Testis (tissue), 3 donors: ENCODE results near the gene TEX13B. TPM values are rescaled to one million over a fixed set of nuclear protein-coding genes. Genes with fewer than 3 reads are reported as not detected.

Experiments used
- DNase-seq: peaks from one replicate; pipeline ENCODE4 v3.0.0-alpha.2; 2019
- H3K27ac ChIP-seq, 2 donors: fragments of 200-600 bp; sonication (generic); one replicate each; pipeline ENCODE4 v1.5.1; 2019
- H3K27me3 ChIP-seq: fragments of 200-600 bp; sonication (generic); one replicate; pipeline ENCODE4 v1.5.1; 2019
- H3K36me3 ChIP-seq: fragments of 200-600 bp; sonication (generic); one replicate; pipeline ENCODE4 v1.5.1; 2017; ENCODE audit warnings: low read depth; ENCODE audit errors: missing control alignments
- H3K4me1 ChIP-seq: fragments of 200-600 bp; sonication (generic); one replicate; pipeline ENCODE4 v1.5.1; 2019
- H3K4me3 ChIP-seq, 2 donors: fragments of 200-600 bp; sonication (generic); one replicate each; pipeline ENCODE4 v1.5.1; 2017 to 2019
- H3K9me3 ChIP-seq: fragments of 200-600 bp; sonication (generic); one replicate; pipeline ENCODE4 v1.5.1; 2017
- CTCF ChIP-seq, 3 experiments: fragments of 450-650 bp in 2 of 3; fragments of 200-600 bp in 1 of 3; sonication (generic) in 1 of 3; IDR thresholded peaks; one replicate each; pipeline ENCODE4 v1.5.1; 2016 to 2019; ENCODE audit warnings: antibody characterized with exemption in 3 of 3, mild to moderate bottlenecking in 2 of 3, moderate library complexity in 1 of 3
- POLR2A ChIP-seq: fragments of 450-650 bp; IDR thresholded peaks from one replicate; pipeline ENCODE4 v1.6.1; 2017; ENCODE audit warnings: antibody characterized with exemption, mild to moderate bottlenecking, moderate library complexity
- WGBS, 2 donors: methylation state at CpG; one replicate each; pipeline ENCODE4 v1.1.5; 2018; 5-methylcytosine and 5-hydroxymethylcytosine counted together
- intact Hi-C: fragments of 100-400 bp; cut with DNase I; formaldehyde crosslinking; loops from one replicate; pipeline ENCODE4 v1.15.1; 2023; ENCODE audit warnings: low total_unique reads
- polyA plus RNA-seq: library from polyadenylated mRNA; stranded (reverse); fragments of 350-450 nt; fragmentation: Illumina TruSeq; extraction: RNeasy Lipid Tissue Mini Kit (QIAGEN cat#74804); gene quantifications from one replicate; pipeline ENCODE4 v1.2.3, GENCODE V29; 2014; ENCODE audit warnings: low read depth, low replicate concordance; ENCODE audit not compliant: insufficient read depth
- total RNA-seq, 2 donors: library from RNA; depleted of rRNA; stranded (reverse); fragments of >200 nt; gene quantifications; one replicate each; pipeline ENCODE4 v1.2.3, GENCODE V29; 2016

Gene TEX13B
- total and polyA plus RNA-seq, 3 donors from 2014 or later = 0.34 to 1.7 (median 0.81) TPM

GRCh38 chrX:108018656-108019381 is 36.6 kb upstream of the TEX13B start:
- no peak for DNase-seq
- no peaks in the 10 kb centered on the region for H3K36me3 ChIP-seq
- TF ChIP-seq CTCF (IDR thresholded peaks at IDR 0.05) (no peak), POLR2A (no peak)
- H3K4me3 ChIP-seq = no peak overlapping the region
- no peaks in the 10 kb centered on the region for H3K9me3 ChIP-seq
- H3K4me1 ChIP-seq = no peaks in the 10 kb centered on the region
- intact Hi-C loops = no loop called here
- WGBS, 2 donors = 98% methylated on average over 4 of the region's 4 CpGs; no CpG with 5 or more reads in 1 of the 2 donors
- H3K27me3 ChIP-seq = no peaks in the 10 kb centered on the region
- H3K27ac ChIP-seq = no peak overlapping the region

- no peaks in the 10 kb centered on the region for H3K36me3 ChIP-seq
- H3K27me3 ChIP-seq = no peaks in the 10 kb centered on the region
- intact Hi-C loops = no loop called here
- DNase-seq = no peak
- 36 to 47% methylated on average over 3 to 9 of the region's 11 CpGs for WGBS, 2 donors
- H3K27ac ChIP-seq = no peak overlapping the region
- H3K4me3 ChIP-seq = no peak overlapping the region
- no peaks in the 10 kb centered on the region for H3K4me1 ChIP-seq
- no peak for TF ChIP-seq POLR2A
- TF ChIP-seq CTCF (IDR thresholded peaks at IDR 0.05) = no peak
- H3K9me3 ChIP-seq = no peaks in the 10 kb centered on the region
Observed at GRCh38 chrX:108001218-108001814, 19.1 kb upstream of the TEX13B start.

DNA sequence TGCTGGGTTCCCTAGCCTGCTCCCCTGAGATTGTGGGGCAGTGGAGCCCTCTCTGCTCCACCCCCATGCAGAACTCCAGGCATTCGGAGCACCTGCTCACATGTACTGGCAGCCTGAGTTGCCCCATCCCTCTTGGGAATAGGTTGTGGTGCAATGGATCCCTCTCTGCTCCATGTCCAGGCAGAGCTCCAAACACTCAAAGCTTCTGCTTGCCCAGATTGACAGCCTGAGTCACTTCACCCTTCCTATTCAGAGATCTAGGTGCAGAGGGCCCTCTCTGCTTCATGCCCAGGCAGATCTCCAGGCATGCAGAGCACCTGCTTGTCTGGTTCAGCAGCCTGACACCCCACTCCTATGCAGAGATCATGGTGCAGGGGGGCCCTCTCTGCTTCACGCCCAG is 18.6 kb upstream of the TEX13B start:
- Histone ChIP-seq H3K4me1 (no peaks in the 10 kb centered on the region), H3K36me3 (no peaks in the 10 kb centered on the region), H3K9me3 (no peaks in the 10 kb centered on the region), H3K27me3 (no peaks in the 10 kb centered on the region), H3K4me3 (no peak overlapping the region), H3K27ac (no peak overlapping the region)
- 71% methylated on average over 1 of the region's 2 CpGs; no CpG with 5 or more reads in 1 of the 2 donors for WGBS, 2 donors
- DNase-seq = no peak
- TF ChIP-seq CTCF (IDR thresholded peaks at IDR 0.05) (no peak), POLR2A (no peak)
- intact Hi-C loops = no loop called here

- H3K4me1 ChIP-seq = no peaks in the 10 kb centered on the region
Observed at GRCh38 chrX:107996124-107996523, 14.0 kb upstream of the TEX13B start.

More at GRCh38 chrX:107996124-107996523, 14.0 kb upstream of the TEX13B start:
- no peak overlapping the region for H3K27ac ChIP-seq
- H3K27me3 ChIP-seq = no peaks in the 10 kb centered on the region
- H3K4me3 ChIP-seq = no peak overlapping the region
- WGBS, 2 donors = 88 to 90% methylated on average over 4 to 6 of the region's 6 CpGs
- DNase-seq = no peak
- no peaks in the 10 kb centered on the region for H3K36me3 ChIP-seq
- intact Hi-C loops = no loop called here
- TF ChIP-seq POLR2A (no peak), CTCF (IDR thresholded peaks at IDR 0.05) (no peak)
- no peaks in the 10 kb centered on the region for H3K9me3 ChIP-seq
